ENCODE measurements around the gene ISYNA1.

The ISYNA1 gene

DNA sequence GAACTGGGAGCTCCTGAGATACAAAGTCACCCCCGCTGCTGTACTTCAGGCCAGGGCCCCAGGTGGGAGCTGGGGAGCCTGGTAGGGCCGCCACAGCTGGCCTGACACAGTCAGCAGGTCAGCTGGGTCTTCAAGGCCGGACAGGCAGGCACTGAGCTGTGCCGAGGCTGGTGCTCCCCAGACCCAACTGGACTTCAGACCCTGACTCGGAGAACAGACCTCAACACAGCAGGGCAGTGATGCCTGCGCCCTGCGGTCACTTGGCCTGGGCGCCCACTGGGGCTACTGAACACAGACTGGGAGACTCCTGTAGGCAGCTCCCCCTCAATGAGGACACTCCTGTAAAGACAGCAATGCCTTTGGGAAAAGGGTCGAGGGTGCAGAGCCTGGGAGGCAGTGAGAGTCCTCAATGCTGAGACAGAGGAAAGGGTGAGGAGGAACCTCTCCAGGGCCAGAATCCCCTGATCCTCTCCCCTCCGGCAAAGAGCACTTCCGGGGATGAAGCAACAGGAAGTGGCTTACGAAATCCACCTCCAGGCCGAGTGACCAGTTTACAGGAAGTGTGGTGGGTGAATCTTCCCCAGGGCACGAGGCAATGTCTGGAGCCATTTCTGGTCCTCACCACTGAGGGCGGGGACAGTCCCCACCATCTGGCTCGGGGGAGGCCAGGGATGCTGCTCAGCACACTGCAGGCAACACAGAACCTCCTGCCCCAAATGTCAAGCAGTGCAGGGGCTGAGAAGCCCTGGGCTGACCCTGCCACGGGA is 40.8 kb upstream of the ISYNA1 start:
- TF ChIP-seq, protein P1, sequence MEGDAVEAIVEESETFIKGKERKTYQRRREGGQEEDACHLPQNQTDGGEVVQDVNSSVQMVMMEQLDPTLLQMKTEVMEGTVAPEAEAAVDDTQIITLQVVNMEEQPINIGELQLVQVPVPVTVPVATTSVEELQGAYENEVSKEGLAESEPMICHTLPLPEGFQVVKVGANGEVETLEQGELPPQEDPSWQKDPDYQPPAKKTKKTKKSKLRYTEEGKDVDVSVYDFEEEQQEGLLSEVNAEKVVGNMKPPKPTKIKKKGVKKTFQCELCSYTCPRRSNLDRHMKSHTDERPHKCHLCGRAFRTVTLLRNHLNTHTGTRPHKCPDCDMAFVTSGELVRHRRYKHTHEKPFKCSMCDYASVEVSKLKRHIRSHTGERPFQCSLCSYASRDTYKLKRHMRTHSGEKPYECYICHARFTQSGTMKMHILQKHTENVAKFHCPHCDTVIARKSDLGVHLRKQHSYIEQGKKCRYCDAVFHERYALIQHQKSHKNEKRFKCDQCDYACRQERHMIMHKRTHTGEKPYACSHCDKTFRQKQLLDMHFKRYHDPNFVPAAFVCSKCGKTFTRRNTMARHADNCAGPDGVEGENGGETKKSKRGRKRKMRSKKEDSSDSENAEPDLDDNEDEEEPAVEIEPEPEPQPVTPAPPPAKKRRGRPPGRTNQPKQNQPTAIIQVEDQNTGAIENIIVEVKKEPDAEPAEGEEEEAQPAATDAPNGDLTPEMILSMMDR (IDR thresholded peaks at IDR 0.05; ENCODE audit: low read depth, low read length, poor library complexity, severe bottlenecking), result no peak
- TF ChIP-seq EZH2phosphoT487 (IDR thresholded peaks at IDR 0.05; ENCODE audit: borderline replicate concordance, low read length), result no peak
- H3K4me3 ChIP-seq (ENCODE audit: low read length), result peak overlapping the region; percentile 9; the same call in 1 of the 2 replicates
- H3F3A ChIP-seq (ENCODE audit: control insufficient read depth, insufficient read depth), result no peaks in the 10 kb centered on the region
- no peaks in the 10 kb centered on the region for H3K9me3 ChIP-seq (ENCODE audit: control insufficient read depth, insufficient read depth, low read length)
- H3K27ac ChIP-seq (ENCODE audit: low read depth, low read length), result peak overlapping the region; percentile 22; the same call in 1 of the 2 replicates
- H4K20me1 ChIP-seq (ENCODE audit: control insufficient read depth, insufficient read depth, low read depth, low read length), result peaks cover 12% of the 10 kb centered on the region; the same call in 1 of the 2 replicates
- no peaks in the 10 kb centered on the region for H3K36me3 ChIP-seq (ENCODE audit: control insufficient read depth, low read length)
- H3K4me2 ChIP-seq (ENCODE audit: low read length), result peak overlapping the region; percentile 51
- H3K4me1 ChIP-seq (ENCODE audit: control insufficient read depth, low read length), result peaks cover 21% of the 10 kb centered on the region
- peaks cover 91% of the 10 kb centered on the region for H3K79me2 ChIP-seq (ENCODE audit: control insufficient read depth, low read length)
- H3K9me2 ChIP-seq (replicated peaks; ENCODE audit: control insufficient read depth, low read length), result no peaks in the 10 kb centered on the region
- no peaks in the 10 kb centered on the region for H3K27me3 ChIP-seq (ENCODE audit: control insufficient read depth, low read length)

DNA sequence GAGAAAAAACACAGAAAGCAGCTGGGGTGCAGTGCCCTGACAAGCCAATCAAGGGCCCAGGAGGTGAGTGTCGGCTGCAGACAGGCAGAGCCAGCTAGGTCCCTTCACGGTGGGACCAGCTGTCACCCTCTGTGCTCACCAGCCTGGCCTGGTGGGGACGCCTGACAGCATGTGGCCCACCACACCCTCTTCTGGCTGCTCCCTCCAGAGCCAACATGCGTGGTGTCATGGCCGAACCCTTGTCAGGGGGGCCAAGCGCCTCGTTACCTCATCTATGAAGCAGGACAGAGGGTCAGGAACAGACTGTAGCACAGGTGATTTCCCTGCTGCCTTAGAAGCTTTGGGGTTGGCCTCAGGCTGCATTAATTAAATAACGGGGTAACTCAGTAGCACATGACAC is 40.0 kb upstream of the ISYNA1 start:
- no peaks in the 10 kb centered on the region for H3K36me3 ChIP-seq (ENCODE audit: control insufficient read depth, low read length)
- H4K20me1 ChIP-seq (ENCODE audit: control insufficient read depth, insufficient read depth, low read depth, low read length), result peaks cover 12% of the 10 kb centered on the region; the same call in 1 of the 2 replicates
- H3K27ac ChIP-seq (ENCODE audit: low read depth, low read length), result no peak overlapping the region
- no peaks in the 10 kb centered on the region for H3K9me2 ChIP-seq (replicated peaks; ENCODE audit: control insufficient read depth, low read length)
- no peaks in the 10 kb centered on the region for H3K27me3 ChIP-seq (ENCODE audit: control insufficient read depth, low read length)
- TF ChIP-seq, protein P1 (IDR thresholded peaks at IDR 0.05; ENCODE audit: low read depth, low read length, poor library complexity, severe bottlenecking), result no peak
- no peak for TF ChIP-seq EZH2phosphoT487 (IDR thresholded peaks at IDR 0.05; ENCODE audit: borderline replicate concordance, low read length)
- H3K4me2 ChIP-seq (ENCODE audit: low read length), result no peak overlapping the region
- no peak overlapping the region for H3K4me3 ChIP-seq (ENCODE audit: low read length)
- H3K9me3 ChIP-seq (ENCODE audit: control insufficient read depth, insufficient read depth, low read length), result no peaks in the 10 kb centered on the region
- peaks cover 21% of the 10 kb centered on the region for H3K4me1 ChIP-seq (ENCODE audit: control insufficient read depth, low read length)
- H3K79me2 ChIP-seq (ENCODE audit: control insufficient read depth, low read length), result peaks cover 86% of the 10 kb centered on the region
- no peaks in the 10 kb centered on the region for H3F3A ChIP-seq (ENCODE audit: control insufficient read depth, insufficient read depth)

DNA sequence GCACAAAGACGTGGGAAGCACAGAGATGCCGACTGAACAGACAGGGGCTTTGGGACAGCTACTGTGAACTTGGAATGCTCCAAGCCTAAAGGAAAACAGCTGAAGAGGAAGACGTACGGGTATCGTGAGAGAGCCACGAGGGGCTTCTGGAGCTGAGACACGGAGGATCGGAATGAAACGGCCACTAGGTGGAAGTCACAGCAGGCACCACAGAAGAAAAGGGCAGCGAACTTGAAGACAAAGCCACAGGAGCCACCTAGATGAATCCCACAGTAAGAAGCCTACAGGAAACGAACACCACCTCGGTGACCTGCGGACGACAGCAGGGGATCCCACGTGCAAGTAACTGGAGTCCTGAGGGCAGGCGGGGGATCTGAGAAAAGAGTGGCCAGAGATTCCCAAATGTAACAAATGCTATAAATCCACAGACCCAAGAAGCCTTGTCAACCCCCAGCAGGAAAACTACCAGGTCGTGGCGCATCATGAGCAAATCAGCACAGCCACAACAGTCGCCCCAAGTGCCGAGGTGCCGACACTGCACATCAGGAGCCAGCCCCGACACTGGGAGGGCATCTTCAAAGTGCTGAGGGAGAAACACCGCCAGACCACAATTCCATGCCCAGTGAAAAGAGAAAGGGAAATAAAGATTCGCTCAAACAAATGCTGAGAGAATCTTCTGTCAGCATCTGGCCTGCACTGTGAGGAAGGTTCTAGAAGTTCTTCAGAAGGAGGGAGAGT is 39.3 kb upstream of the ISYNA1 start:
- H3K79me2 ChIP-seq (ENCODE audit: control insufficient read depth, low read length), result peaks cover 80% of the 10 kb centered on the region
- no peak overlapping the region for H3K27ac ChIP-seq (ENCODE audit: low read depth, low read length)
- H3K36me3 ChIP-seq (ENCODE audit: control insufficient read depth, low read length), result no peaks in the 10 kb centered on the region
- no peaks in the 10 kb centered on the region for H3K27me3 ChIP-seq (ENCODE audit: control insufficient read depth, low read length)
- no peak overlapping the region for H3K4me2 ChIP-seq (ENCODE audit: low read length)
- H3F3A ChIP-seq (ENCODE audit: control insufficient read depth, insufficient read depth), result no peaks in the 10 kb centered on the region
- TF ChIP-seq, protein P1 (IDR thresholded peaks at IDR 0.05; ENCODE audit: low read depth, low read length, poor library complexity, severe bottlenecking), result no peak
- no peak for TF ChIP-seq EZH2phosphoT487 (IDR thresholded peaks at IDR 0.05; ENCODE audit: borderline replicate concordance, low read length)
- peaks cover 12% of the 10 kb centered on the region; the same call in 1 of the 2 replicates for H4K20me1 ChIP-seq (ENCODE audit: control insufficient read depth, insufficient read depth, low read depth, low read length)
- no peaks in the 10 kb centered on the region for H3K9me3 ChIP-seq (ENCODE audit: control insufficient read depth, insufficient read depth, low read length)
- H3K4me3 ChIP-seq (ENCODE audit: low read length), result no peak overlapping the region
- H3K4me1 ChIP-seq (ENCODE audit: control insufficient read depth, low read length), result peaks cover 21% of the 10 kb centered on the region
- H3K9me2 ChIP-seq (replicated peaks; ENCODE audit: control insufficient read depth, low read length), result no peaks in the 10 kb centered on the region

All from DOHH2 (cell line).